Measurements from ENCODE around the gene DENND6A.

The DENND6A gene

DNA sequence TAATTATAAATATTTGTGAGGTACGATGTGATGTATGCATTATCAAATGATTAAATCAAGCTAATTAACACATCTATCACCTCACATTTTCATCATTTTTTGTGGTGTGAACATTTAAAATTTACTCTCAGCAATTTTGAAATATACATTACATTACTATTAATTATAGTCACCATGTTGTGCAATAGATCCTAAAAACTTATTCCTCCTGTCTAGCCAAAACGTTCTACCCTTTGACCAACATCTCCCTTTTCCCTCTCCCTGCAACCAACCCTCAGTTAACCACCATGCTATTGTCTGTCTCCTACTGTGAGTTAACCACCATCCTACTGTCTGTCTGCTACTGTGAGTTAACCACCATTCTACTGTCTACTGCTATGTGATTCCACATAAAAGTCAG, 42.5 kb upstream of the DENND6A start:
- Histone ChIP-seq H3K9me3 (ENCODE audit: control insufficient read depth, insufficient read depth, low read depth, low read length) (no peaks in the 10 kb centered on the region), H3K4me1 (ENCODE audit: control insufficient read depth, insufficient read depth, low read length) (no peaks in the 10 kb centered on the region), H3K36me3 (ENCODE audit: control insufficient read depth in 2 of 2, insufficient read depth in 1 of 2, low read length in 2 of 2) (no peaks in the 10 kb centered on the region), H3K4me3 (ENCODE audit: low read depth, low read length) (no peak overlapping the region), H3K27ac (ENCODE audit: extremely low read depth, low read depth, low read length) (no peak overlapping the region)
- ChIA-PET POLR2A (no interaction called here), CTCF (no interaction called here)
- TF ChIP-seq, protein P1, sequence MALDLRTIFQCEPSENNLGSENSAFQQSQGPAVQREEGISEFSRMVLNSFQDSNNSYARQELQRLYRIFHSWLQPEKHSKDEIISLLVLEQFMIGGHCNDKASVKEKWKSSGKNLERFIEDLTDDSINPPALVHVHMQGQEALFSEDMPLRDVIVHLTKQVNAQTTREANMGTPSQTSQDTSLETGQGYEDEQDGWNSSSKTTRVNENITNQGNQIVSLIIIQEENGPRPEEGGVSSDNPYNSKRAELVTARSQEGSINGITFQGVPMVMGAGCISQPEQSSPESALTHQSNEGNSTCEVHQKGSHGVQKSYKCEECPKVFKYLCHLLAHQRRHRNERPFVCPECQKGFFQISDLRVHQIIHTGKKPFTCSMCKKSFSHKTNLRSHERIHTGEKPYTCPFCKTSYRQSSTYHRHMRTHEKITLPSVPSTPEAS (tag by site-specific recombination; IDR thresholded peaks at IDR 0.05) = no peak
- TF ChIP-seq ZXDB (tag by site-specific recombination; IDR thresholded peaks at IDR 0.05) = no peak
- TF ChIP-seq, protein P2, sequence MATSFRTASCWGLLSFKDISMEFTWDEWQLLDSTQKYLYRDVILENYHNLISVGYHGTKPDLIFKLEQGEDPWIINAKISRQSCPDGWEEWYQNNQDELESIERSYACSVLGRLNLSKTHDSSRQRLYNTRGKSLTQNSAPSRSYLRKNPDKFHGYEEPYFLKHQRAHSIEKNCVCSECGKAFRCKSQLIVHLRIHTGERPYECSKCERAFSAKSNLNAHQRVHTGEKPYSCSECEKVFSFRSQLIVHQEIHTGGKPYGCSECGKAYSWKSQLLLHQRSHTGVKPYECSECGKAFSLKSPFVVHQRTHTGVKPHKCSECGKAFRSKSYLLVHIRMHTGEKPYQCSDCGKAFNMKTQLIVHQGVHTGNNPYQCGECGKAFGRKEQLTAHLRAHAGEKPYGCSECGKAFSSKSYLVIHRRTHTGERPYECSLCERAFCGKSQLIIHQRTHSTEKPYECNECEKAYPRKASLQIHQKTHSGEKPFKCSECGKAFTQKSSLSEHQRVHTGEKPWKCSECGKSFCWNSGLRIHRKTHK (tag by site-specific recombination; IDR thresholded peaks at IDR 0.05) = no peak
- no peak for TF ChIP-seq IKZF3 (tag by site-specific recombination; IDR thresholded peaks at IDR 0.05)
- TF ChIP-seq ZEB2 (tag by site-specific recombination; IDR thresholded peaks at IDR 0.05) = no peak
- no peak for TF ChIP-seq TCF7L2 (IDR thresholded peaks at IDR 0.05; ENCODE audit: borderline replicate concordance, low read depth, low read length)
- TF ChIP-seq ZNF544 (tag by site-specific recombination; IDR thresholded peaks at IDR 0.05) = no peak
- TF ChIP-seq ZBTB17 (tag by site-specific recombination; IDR thresholded peaks at IDR 0.05) = no peak
- TF ChIP-seq, protein P3, sequence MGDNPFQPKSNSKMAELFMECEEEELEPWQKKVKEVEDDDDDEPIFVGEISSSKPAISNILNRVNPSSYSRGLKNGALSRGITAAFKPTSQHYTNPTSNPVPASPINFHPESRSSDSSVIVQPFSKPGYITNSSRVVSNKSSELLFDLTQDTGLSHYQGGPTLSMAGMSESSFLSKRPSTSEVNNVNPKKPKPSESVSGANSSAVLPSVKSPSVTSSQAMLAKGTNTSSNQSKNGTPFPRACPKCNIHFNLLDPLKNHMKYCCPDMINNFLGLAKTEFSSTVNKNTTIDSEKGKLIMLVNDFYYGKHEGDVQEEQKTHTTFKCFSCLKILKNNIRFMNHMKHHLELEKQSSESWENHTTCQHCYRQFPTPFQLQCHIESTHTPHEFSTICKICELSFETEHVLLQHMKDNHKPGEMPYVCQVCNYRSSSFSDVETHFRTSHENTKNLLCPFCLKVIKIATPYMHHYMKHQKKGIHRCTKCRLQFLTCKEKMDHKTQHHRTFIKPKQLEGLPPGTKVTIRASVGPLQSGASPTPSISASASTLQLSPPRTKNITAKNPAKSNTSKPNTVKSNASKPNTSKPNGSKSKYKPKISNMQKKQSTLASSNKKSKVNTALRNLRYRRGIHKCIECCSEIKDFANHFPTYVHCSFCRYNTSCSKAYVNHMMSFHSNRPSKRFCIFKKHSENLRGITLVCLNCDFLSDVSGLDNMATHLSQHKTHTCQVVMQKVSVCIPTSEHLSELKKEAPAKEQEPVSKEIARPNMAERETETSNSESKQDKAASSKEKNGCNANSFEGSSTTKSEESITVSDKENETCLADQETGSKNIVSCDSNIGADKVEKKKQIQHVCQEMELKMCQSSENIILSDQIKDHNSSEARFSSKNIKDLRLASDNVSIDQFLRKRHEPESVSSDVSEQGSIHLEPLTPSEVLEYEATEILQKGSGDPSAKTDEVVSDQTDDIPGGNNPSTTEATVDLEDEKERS (tag by site-specific recombination; IDR thresholded peaks at IDR 0.05) = no peak
- TF ChIP-seq ZNF114 (tag by site-specific recombination; IDR thresholded peaks at IDR 0.05) = no peak
- TF ChIP-seq, protein P4, sequence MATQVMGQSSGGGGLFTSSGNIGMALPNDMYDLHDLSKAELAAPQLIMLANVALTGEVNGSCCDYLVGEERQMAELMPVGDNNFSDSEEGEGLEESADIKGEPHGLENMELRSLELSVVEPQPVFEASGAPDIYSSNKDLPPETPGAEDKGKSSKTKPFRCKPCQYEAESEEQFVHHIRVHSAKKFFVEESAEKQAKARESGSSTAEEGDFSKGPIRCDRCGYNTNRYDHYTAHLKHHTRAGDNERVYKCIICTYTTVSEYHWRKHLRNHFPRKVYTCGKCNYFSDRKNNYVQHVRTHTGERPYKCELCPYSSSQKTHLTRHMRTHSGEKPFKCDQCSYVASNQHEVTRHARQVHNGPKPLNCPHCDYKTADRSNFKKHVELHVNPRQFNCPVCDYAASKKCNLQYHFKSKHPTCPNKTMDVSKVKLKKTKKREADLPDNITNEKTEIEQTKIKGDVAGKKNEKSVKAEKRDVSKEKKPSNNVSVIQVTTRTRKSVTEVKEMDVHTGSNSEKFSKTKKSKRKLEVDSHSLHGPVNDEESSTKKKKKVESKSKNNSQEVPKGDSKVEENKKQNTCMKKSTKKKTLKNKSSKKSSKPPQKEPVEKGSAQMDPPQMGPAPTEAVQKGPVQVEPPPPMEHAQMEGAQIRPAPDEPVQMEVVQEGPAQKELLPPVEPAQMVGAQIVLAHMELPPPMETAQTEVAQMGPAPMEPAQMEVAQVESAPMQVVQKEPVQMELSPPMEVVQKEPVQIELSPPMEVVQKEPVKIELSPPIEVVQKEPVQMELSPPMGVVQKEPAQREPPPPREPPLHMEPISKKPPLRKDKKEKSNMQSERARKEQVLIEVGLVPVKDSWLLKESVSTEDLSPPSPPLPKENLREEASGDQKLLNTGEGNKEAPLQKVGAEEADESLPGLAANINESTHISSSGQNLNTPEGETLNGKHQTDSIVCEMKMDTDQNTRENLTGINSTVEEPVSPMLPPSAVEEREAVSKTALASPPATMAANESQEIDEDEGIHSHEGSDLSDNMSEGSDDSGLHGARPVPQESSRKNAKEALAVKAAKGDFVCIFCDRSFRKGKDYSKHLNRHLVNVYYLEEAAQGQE (tag by site-specific recombination; IDR thresholded peaks at IDR 0.05) = no peak
- TF ChIP-seq ZNF23 (tag by site-specific recombination; IDR thresholded peaks at IDR 0.05; ENCODE audit: borderline replicate concordance) = no peak
- TF ChIP-seq, protein P5, sequence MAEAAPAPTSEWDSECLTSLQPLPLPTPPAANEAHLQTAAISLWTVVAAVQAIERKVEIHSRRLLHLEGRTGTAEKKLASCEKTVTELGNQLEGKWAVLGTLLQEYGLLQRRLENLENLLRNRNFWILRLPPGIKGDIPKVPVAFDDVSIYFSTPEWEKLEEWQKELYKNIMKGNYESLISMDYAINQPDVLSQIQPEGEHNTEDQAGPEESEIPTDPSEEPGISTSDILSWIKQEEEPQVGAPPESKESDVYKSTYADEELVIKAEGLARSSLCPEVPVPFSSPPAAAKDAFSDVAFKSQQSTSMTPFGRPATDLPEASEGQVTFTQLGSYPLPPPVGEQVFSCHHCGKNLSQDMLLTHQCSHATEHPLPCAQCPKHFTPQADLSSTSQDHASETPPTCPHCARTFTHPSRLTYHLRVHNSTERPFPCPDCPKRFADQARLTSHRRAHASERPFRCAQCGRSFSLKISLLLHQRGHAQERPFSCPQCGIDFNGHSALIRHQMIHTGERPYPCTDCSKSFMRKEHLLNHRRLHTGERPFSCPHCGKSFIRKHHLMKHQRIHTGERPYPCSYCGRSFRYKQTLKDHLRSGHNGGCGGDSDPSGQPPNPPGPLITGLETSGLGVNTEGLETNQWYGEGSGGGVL (tag by site-specific recombination; IDR thresholded peaks at IDR 0.05) = no peak
- no peak for TF ChIP-seq ZNF600 (tag by site-specific recombination; IDR thresholded peaks at IDR 0.05)
- no peak for TF ChIP-seq ZNF785 (tag by site-specific recombination; IDR thresholded peaks at IDR 0.05)
- TF ChIP-seq KLF1 (tag by site-specific recombination; IDR thresholded peaks at IDR 0.05) = no peak
- TF ChIP-seq REPIN1 (tag by site-specific recombination; IDR thresholded peaks at IDR 0.05; ENCODE audit: low read depth) = no peak
- TF ChIP-seq ZIC2 (tag by site-specific recombination; IDR thresholded peaks at IDR 0.05) = no peak
- no peak for TF ChIP-seq ZBTB7A (tag by site-specific recombination; IDR thresholded peaks at IDR 0.05; ENCODE audit: low read depth)
